GM20431 (cell line): Measurements from ENCODE around the gene SUGCT.

Experiments used
- in situ Hi-C: fragments of 300-500 bp; cut with MseI, MboI; formaldehyde crosslinking; loops from one replicate; pipeline ENCODE4 v1.15.0; 2020; ENCODE audit warnings: low sequenced_read_pairs; ENCODE audit not compliant: unreplicated experiment

SUGCT gene

GRCh38 chr7:40498924-40499510 is 364.2 kb downstream of the SUGCT start:
- in situ Hi-C loops, result no loop called here

- in situ Hi-C loops, result no loop called here
These were observed 364.9 kb downstream of the SUGCT start for GRCh38 chr7:40499718-40500117.

GRCh38 chr7:40500219-40500618 is 365.4 kb downstream of the SUGCT start:
- in situ Hi-C loops, result no loop called here

GRCh38 chr7:40502359-40502758 is 367.6 kb downstream of the SUGCT start:
- in situ Hi-C loops, result no loop called here

GRCh38 chr7:40506158-40506557 is 371.4 kb downstream of the SUGCT start:
- in situ Hi-C loops, result no loop called here

- in situ Hi-C loops, result no loop called here
These were observed 372.4 kb downstream of the SUGCT start for GRCh38 chr7:40507166-40507565.

GRCh38 chr7:40509287-40509996 is 374.6 kb downstream of the SUGCT start:
- in situ Hi-C loops, result no loop called here

GRCh38 chr7:40516376-40516775 is 381.6 kb downstream of the SUGCT start:
- in situ Hi-C loops, result no loop called here

GRCh38 chr7:40519009-40519408 is 384.2 kb downstream of the SUGCT start:
- in situ Hi-C loops, result no loop called here

- in situ Hi-C loops, result no loop called here
These were observed 386.4 kb downstream of the SUGCT start for GRCh38 chr7:40520986-40521738.

GRCh38 chr7:40525764-40526163 is 391.0 kb downstream of the SUGCT start:
- in situ Hi-C loops, result no loop called here

- in situ Hi-C loops, result no loop called here
These were observed 392.3 kb downstream of the SUGCT start for GRCh38 chr7:40526951-40527715.

GRCh38 chr7:40527723-40528122 is 392.9 kb downstream of the SUGCT start:
- in situ Hi-C loops, result no loop called here

- in situ Hi-C loops, result no loop called here
These were observed 395.5 kb downstream of the SUGCT start for GRCh38 chr7:40530292-40530691.

GRCh38 chr7:40531956-40532355 is 397.2 kb downstream of the SUGCT start:
- in situ Hi-C loops, result no loop called here

- in situ Hi-C loops, result no loop called here
These were observed 400.9 kb downstream of the SUGCT start for GRCh38 chr7:40535678-40536077.

- in situ Hi-C loops, result no loop called here
These were observed 401.6 kb downstream of the SUGCT start for GRCh38 chr7:40536421-40536820.

GRCh38 chr7:40538281-40538680 is 403.5 kb downstream of the SUGCT start:
- in situ Hi-C loops, result no loop called here

- in situ Hi-C loops, result no loop called here
These were observed 406.5 kb downstream of the SUGCT start for GRCh38 chr7:40541336-40541735.

GRCh38 chr7:40542982-40543741 is 408.4 kb downstream of the SUGCT start:
- in situ Hi-C loops, result no loop called here
